Medulla oblongata (tissue), 1 donor: ENCODE data around the gene ZNF792.
"Not testable (repeated sequence)": the region's sequence is repeated elsewhere in the genome, so short reads cannot be mapped to it uniquely, and the experiment has no call there.

ENCODE experiments used
- DNase-seq: peaks from one replicate; pipeline ENCODE4 v3.0.0-alpha.2; 2015; ENCODE audit errors: extremely low spot score

Gene ZNF792

GRCh38 chr19:34998777-34999497 is 34.9 kb upstream of the ZNF792 start:
- no peak for DNase-seq

GRCh38 chr19:34998224-34998623 is 34.2 kb upstream of the ZNF792 start:
- DNase-seq: not testable (repeated sequence)

- DNase-seq: no peak
Measured at GRCh38 chr19:34997071-34997617, 33.1 kb upstream of the ZNF792 start.

- DNase-seq: no peak
Measured at GRCh38 chr19:34995551-34995950, 31.5 kb upstream of the ZNF792 start.

GRCh38 chr19:34994643-34995541 is 30.9 kb upstream of the ZNF792 start:
- DNase-seq: no peak

- DNase-seq: no peak
Measured at GRCh38 chr19:34994286-34994642, 30.2 kb upstream of the ZNF792 start.

- DNase-seq: not testable (repeated sequence)
Measured at GRCh38 chr19:34992582-34992981, 28.6 kb upstream of the ZNF792 start.

- no peak for DNase-seq
Measured at GRCh38 chr19:34991542-34992333, 27.7 kb upstream of the ZNF792 start.

- no peak for DNase-seq
Measured at GRCh38 chr19:34990578-34991192, 26.7 kb upstream of the ZNF792 start.

GRCh38 chr19:34989298-34989697 is 25.3 kb upstream of the ZNF792 start:
- no peak for DNase-seq

- DNase-seq: no peak
Measured at GRCh38 chr19:34988119-34988518, 24.1 kb upstream of the ZNF792 start.

GRCh38 chr19:34985249-34986022 is 21.4 kb upstream of the ZNF792 start:
- DNase-seq: no peak

- no peak for DNase-seq
Measured at GRCh38 chr19:34984287-34984686, 20.3 kb upstream of the ZNF792 start.

- DNase-seq: no peak
Measured at GRCh38 chr19:34983786-34984185, 19.8 kb upstream of the ZNF792 start.

GRCh38 chr19:34982275-34982674 is 18.2 kb upstream of the ZNF792 start:
- DNase-seq: no peak

- DNase-seq: no peak
Measured at GRCh38 chr19:34979819-34980640, 16.0 kb upstream of the ZNF792 start.

GRCh38 chr19:34976611-34977010 is 12.6 kb upstream of the ZNF792 start:
- DNase-seq: no peak

GRCh38 chr19:34975056-34975455 is 11.0 kb upstream of the ZNF792 start:
- DNase-seq: no peak

GRCh38 chr19:34974646-34975045 is 10.6 kb upstream of the ZNF792 start:
- no peak for DNase-seq

GRCh38 chr19:34972163-34972705 is 8.2 kb upstream of the ZNF792 start:
- no peak for DNase-seq
